Measurements from ENCODE around the gene DCST1.

DNA sequence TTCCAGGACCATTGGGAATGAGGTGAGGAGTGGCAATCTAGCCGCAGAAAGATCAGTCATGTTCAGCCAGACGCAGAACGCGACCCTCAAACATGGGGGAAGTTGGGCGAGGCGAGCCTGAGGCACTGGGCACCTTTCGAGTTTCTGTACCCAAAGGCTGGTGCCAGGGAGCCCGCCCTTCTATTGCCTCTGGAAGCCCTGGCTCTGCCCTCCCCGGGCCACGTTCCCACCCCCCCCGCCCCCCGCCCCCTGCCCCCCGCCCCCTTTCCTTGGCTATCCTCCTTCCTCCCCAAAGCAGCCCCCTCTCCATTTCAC, 33.3 kb upstream of the DCST1 start:
- no peak for TF ChIP-seq POLR2A (IDR thresholded peaks at IDR 0.05)
- TF ChIP-seq, protein P1, sequence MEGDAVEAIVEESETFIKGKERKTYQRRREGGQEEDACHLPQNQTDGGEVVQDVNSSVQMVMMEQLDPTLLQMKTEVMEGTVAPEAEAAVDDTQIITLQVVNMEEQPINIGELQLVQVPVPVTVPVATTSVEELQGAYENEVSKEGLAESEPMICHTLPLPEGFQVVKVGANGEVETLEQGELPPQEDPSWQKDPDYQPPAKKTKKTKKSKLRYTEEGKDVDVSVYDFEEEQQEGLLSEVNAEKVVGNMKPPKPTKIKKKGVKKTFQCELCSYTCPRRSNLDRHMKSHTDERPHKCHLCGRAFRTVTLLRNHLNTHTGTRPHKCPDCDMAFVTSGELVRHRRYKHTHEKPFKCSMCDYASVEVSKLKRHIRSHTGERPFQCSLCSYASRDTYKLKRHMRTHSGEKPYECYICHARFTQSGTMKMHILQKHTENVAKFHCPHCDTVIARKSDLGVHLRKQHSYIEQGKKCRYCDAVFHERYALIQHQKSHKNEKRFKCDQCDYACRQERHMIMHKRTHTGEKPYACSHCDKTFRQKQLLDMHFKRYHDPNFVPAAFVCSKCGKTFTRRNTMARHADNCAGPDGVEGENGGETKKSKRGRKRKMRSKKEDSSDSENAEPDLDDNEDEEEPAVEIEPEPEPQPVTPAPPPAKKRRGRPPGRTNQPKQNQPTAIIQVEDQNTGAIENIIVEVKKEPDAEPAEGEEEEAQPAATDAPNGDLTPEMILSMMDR (IDR thresholded peaks at IDR 0.05): no peak

Data from body of pancreas (tissue), 4 donors.